ENCODE data around the gene ALDH3B2. TPM values are rescaled to one million over a fixed set of nuclear protein-coding genes. Genes with fewer than 3 reads are reported as not detected.
A peak's percentile ranks its signal among the peaks of the same experiment; 100 is the strongest.

The ALDH3B2 gene
- total and polyA plus RNA-seq, 8 donors: 0.89 to 23.5 TPM; not detected in 6

DNA sequence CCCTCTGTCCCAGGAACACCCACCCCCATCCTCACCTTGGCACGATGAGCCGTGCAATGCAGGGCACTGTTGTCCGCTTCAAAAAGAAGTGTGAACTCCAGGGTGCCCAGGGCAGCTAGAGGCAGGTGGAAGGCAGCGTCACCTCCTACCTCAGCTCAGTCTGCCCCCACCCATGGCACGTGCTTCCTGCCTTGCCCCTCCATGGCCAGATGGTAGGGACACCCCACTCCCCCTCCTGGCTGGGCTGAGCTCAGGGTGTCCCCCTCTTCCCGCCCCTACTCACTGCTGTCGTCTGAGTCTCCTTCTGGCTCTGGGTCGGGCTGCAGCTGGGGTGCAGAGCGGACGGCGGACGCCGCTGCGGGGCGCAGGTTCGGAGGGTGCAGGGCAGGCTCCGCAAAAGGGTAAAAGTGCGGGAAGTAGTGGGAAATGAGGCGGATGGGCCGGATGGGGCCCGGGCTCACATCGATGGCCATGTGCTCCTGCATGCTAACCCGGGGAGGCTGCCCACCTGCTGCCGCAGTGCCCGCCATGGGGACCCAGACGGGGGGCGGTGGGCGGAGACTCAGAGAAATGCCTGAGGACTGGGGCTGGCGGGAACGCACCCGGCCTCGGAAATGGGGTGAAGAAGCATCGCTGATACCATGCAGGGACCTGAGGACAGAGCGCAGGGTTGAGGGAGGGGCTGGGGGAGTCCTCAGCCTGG lies 58.5 kb downstream of the ALDH3B2 start:
- Histone ChIP-seq H3K27ac (no peak overlapping the region), H3K4me3 (no peak overlapping the region), H3K27me3 (peaks cover 0 to 32% (median 5%) of the 10 kb centered on the region in 3 donors), H3K36me3 (peaks cover 14 to 27% (median 24%) of the 10 kb centered on the region in 4 donors), H3K4me1 (peaks cover 16 to 27% (median 20%) of the 10 kb centered on the region in 4 donors), H3K9me3 (no peaks in the 10 kb centered on the region)
- no peak for TF ChIP-seq POLR2A (IDR thresholded peaks at IDR 0.05)
- TF ChIP-seq EP300 (IDR thresholded peaks at IDR 0.05): no peak
- TF ChIP-seq, protein P1, sequence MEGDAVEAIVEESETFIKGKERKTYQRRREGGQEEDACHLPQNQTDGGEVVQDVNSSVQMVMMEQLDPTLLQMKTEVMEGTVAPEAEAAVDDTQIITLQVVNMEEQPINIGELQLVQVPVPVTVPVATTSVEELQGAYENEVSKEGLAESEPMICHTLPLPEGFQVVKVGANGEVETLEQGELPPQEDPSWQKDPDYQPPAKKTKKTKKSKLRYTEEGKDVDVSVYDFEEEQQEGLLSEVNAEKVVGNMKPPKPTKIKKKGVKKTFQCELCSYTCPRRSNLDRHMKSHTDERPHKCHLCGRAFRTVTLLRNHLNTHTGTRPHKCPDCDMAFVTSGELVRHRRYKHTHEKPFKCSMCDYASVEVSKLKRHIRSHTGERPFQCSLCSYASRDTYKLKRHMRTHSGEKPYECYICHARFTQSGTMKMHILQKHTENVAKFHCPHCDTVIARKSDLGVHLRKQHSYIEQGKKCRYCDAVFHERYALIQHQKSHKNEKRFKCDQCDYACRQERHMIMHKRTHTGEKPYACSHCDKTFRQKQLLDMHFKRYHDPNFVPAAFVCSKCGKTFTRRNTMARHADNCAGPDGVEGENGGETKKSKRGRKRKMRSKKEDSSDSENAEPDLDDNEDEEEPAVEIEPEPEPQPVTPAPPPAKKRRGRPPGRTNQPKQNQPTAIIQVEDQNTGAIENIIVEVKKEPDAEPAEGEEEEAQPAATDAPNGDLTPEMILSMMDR (IDR thresholded peaks at IDR 0.05): peak in 1 of 7 experiments; percentile 5
- no peak for TF ChIP-seq POLR2AphosphoS5 (IDR thresholded peaks at IDR 0.05)
- DNase-seq: peak in 1 of 2 donors; percentile 29
- WGBS, 5 donors: 27 to 54% (median 35%) methylated on average over 30 to 34 of the region's 34 CpGs
- intact Hi-C loops (cut with DNase I; ENCODE audit: low total_unique reads): no loop called here

DNA sequence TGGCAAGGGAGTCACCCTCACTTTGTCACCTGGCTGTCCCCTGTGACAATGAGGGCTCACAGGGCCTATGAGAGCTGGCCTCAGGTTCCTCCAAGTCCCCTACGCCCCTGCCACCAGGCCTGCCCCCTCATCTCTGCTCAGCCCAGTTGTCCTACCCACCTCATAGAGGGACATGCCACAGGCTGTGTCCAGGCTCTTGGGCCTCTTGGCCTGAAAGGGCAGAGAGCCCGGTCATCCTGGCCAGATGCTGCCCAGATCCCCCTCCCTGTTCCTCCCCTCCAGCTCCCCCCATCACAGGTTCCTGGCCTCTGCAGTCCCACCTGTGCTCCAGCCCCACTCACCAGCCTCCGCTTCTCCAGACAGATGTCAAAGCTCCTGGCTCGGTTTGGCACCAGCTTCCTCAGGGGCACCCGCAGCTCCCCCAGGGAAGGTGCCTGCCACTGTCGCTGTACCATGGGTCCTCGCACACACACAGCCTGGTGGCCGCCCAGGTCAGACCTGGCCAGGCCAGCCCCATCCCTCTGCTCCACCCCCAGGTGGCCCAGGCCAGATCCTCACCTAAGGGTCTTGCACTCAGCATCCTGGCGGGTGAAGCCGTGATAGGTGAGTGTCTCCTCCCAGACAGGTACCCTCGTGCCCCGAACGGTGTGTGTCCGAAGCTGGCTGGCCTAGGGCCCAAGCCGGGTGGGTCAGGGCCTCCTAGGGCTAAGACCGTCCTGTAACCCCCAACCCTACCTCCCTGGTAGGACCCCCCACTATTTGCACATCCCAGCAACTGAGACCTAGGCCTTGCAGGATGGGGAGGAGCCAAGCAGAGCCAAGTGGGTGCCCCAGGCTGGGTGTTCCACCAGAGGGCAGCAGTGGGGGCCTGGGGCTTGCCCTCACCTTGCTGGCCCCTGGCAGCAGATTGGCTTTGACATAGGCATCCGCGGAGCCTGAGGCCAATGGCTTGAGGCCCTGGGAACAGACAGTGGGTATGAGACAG lies 59.4 kb downstream of the ALDH3B2 start:
- no peak for TF ChIP-seq EP300 (IDR thresholded peaks at IDR 0.05)
- TF ChIP-seq POLR2AphosphoS5 (IDR thresholded peaks at IDR 0.05): no peak
- TF ChIP-seq, protein P1 (IDR thresholded peaks at IDR 0.05): peak in 5 of 7 experiments; percentile 23 to 48 (median 32)
- TF ChIP-seq POLR2A (IDR thresholded peaks at IDR 0.05): no peak
- H3K36me3 ChIP-seq: peaks cover 23 to 35% (median 32%) of the 10 kb centered on the region in 4 donors
- peaks cover 0 to 32% (median 5%) of the 10 kb centered on the region in 3 donors for H3K27me3 ChIP-seq
- H3K4me1 ChIP-seq: peaks cover 16 to 27% (median 20%) of the 10 kb centered on the region in 4 donors
- peak overlapping the region in 2 of 4 donors; percentile 36 to 42 for H3K4me3 ChIP-seq
- 76 to 90% (median 84%) methylated on average over 11 to 18 of the region's 18 CpGs for WGBS, 5 donors
- DNase-seq: peak; percentile 62 to 65
- peak overlapping the region; percentile 45 to 85 (median 73) for H3K27ac ChIP-seq
- H3K9me3 ChIP-seq: no peaks in the 10 kb centered on the region
- intact Hi-C loops (cut with DNase I; ENCODE audit: low total_unique reads): no loop called here

DNA sequence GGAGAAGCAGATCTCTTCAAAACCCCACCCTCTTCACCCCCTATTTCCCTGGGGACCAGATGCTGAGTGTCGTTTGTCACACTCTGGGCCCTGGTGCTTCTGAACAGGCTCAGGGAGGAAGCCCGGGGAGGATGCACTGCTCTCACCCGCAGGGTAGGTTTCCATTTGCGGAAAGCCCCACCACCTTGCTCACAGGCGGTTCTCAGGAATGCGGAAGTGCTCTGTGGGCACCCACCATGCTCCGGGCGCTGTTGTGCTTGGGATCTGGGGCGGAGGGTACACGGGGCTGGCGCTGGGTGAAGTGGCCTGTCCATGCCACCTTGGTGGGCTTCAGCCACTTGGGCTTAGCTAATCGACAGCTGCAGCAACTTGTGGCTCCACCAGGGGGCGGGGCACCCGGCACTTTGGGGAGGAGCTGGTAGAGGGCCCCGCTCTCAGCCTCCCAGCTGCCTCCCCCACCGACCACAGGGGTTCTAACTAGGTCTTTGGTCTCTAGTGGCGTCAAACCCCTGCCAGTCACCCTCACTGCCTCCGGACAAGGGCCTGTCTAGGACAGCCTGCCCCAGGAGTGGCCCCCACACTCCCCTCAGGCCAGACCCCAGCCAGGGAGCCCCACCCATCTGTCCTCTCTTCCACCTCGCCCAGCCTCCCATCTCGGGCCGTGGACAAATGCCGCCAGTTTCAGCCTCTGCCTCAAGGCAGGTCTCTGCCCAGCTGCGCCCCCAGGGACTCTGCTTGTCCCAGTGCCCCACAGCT lies 60.3 kb downstream of the ALDH3B2 start:
- Histone ChIP-seq H3K36me3 (peaks cover 29 to 44% (median 41%) of the 10 kb centered on the region in 4 donors), H3K4me3 (peak overlapping the region; percentile 36 to 42 (median 38)), H3K9me3 (no peaks in the 10 kb centered on the region), H3K27ac (peak overlapping the region; percentile 45 to 85 (median 73)), H3K4me1 (peaks cover 16 to 28% (median 20%) of the 10 kb centered on the region in 4 donors), H3K27me3 (peaks cover 0 to 32% (median 5%) of the 10 kb centered on the region in 3 donors)
- 5 to 23% (median 11%) methylated on average over 15 to 23 of the region's 23 CpGs for WGBS, 5 donors
- TF ChIP-seq EP300 (IDR thresholded peaks at IDR 0.05): no peak
- peak in 2 of 3 donors; percentile 48 to 79 for TF ChIP-seq POLR2AphosphoS5 (IDR thresholded peaks at IDR 0.05)
- TF ChIP-seq, protein P1 (IDR thresholded peaks at IDR 0.05): peak in 5 of 7 experiments; percentile 17 to 67 (median 54)
- TF ChIP-seq POLR2A (IDR thresholded peaks at IDR 0.05): no peak
- DNase-seq: peak; percentile 71 to 90
- intact Hi-C loops (cut with DNase I; ENCODE audit: low total_unique reads): no loop called here

Data from stomach (tissue), 9 donors.